ENCODE results near the gene SIK3.

SIK3 gene

DNA sequence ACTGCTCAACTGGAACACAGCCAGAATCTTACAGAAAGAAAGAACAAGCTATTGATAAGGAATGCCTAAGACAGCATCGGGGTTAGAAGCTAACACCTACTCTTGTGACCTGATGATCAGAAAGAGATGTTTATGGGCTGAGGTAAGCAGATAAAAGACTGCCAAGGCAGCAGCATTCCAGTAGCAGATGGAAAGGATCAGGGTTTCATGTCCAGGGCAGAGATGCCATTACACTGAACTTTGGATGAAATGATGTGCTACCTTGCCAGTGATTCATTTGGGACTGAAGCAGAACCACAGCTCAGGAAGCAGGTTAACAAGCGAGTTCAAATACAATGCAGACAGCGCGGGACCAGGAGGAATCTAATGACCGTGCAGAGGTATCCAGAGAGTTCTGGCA is 233.7 kb downstream of the SIK3 start:
- H3K9me3 ChIP-seq: no peaks in the 10 kb centered on the region
- no peak overlapping the region for H3K27ac ChIP-seq
- DNase-seq: no peak
- TF ChIP-seq, protein P1, sequence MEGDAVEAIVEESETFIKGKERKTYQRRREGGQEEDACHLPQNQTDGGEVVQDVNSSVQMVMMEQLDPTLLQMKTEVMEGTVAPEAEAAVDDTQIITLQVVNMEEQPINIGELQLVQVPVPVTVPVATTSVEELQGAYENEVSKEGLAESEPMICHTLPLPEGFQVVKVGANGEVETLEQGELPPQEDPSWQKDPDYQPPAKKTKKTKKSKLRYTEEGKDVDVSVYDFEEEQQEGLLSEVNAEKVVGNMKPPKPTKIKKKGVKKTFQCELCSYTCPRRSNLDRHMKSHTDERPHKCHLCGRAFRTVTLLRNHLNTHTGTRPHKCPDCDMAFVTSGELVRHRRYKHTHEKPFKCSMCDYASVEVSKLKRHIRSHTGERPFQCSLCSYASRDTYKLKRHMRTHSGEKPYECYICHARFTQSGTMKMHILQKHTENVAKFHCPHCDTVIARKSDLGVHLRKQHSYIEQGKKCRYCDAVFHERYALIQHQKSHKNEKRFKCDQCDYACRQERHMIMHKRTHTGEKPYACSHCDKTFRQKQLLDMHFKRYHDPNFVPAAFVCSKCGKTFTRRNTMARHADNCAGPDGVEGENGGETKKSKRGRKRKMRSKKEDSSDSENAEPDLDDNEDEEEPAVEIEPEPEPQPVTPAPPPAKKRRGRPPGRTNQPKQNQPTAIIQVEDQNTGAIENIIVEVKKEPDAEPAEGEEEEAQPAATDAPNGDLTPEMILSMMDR (IDR thresholded peaks at IDR 0.05): no peak
- no peak overlapping the region for H3K4me3 ChIP-seq
- intact Hi-C loops (cut with DNase I; ENCODE audit: low total_unique reads): no loop called here
- H3K4me1 ChIP-seq: no peaks in the 10 kb centered on the region
- peaks cover 72 to 100% (median 92%) of the 10 kb centered on the region in 3 donors for H3K36me3 ChIP-seq
- no peaks in the 10 kb centered on the region for H3K27me3 ChIP-seq

GRCh38 chr11:116862951-116863350 is 235.3 kb downstream of the SIK3 start:
- no peak for DNase-seq
- Histone ChIP-seq H3K27ac (no peak overlapping the region), H3K4me3 (no peak overlapping the region), H3K9me3 (no peaks in the 10 kb centered on the region), H3K4me1 (no peaks in the 10 kb centered on the region), H3K36me3 (peaks cover 78 to 100% (median 96%) of the 10 kb centered on the region in 3 donors), H3K27me3 (no peaks in the 10 kb centered on the region)
- intact Hi-C loops (cut with DNase I; ENCODE audit: low total_unique reads): no loop called here
- TF ChIP-seq, protein P1 (IDR thresholded peaks at IDR 0.05): no peak

DNA sequence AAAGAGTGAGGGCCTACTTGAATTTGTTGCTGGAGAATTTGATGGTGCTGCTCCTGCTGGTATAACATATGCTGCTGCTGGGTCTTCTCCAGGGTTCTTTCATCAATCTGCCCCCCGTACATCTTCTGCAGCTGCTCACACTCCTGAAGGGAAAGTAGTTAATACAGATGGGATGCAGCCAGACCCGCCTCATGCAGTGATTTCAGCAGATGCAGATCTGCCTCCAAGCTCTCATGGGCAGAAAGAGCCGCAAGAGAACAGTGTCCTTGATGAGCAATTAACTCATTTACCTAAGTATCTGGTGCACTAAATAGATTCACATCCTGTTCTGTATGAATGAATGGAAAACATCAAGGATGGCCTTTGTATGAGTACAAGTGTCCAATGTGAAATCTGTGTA is 236.0 kb downstream of the SIK3 start:
- no peaks in the 10 kb centered on the region for H3K4me1 ChIP-seq
- intact Hi-C loops (cut with DNase I; ENCODE audit: low total_unique reads): no loop called here
- H3K36me3 ChIP-seq: peaks cover 78 to 100% (median 95%) of the 10 kb centered on the region in 3 donors
- DNase-seq: no peak
- no peak overlapping the region for H3K27ac ChIP-seq
- H3K4me3 ChIP-seq: no peak overlapping the region
- H3K27me3 ChIP-seq: no peaks in the 10 kb centered on the region
- TF ChIP-seq, protein P1 (IDR thresholded peaks at IDR 0.05): no peak
- no peaks in the 10 kb centered on the region for H3K9me3 ChIP-seq

DNA sequence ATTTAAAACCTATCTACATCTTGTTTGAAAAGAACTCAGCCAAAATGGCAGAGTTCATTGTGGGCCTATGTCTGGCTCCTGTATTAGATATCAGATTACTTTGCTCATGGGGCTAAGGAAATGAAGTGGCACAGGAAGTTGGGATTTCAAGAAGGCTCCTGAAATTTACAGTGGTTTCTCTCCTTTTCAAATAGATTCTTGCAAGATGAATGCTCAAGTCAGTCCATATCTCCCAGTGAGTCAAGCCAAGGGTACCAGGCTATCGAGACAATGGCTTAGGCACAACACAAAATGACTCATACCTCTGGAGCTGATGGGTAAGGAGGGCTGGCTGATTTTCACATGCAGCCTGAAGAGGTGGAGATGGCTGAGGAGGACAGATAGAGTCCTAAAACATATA is 236.7 kb downstream of the SIK3 start:
- TF ChIP-seq, protein P1 (IDR thresholded peaks at IDR 0.05): no peak
- Histone ChIP-seq H3K4me1 (no peaks in the 10 kb centered on the region), H3K9me3 (no peaks in the 10 kb centered on the region), H3K27me3 (no peaks in the 10 kb centered on the region), H3K36me3 (peaks cover 73 to 100% (median 95%) of the 10 kb centered on the region in 3 donors), H3K4me3 (no peak overlapping the region), H3K27ac (no peak overlapping the region)
- intact Hi-C loops (cut with DNase I; ENCODE audit: low total_unique reads): no loop called here
- no peak for DNase-seq

DNA sequence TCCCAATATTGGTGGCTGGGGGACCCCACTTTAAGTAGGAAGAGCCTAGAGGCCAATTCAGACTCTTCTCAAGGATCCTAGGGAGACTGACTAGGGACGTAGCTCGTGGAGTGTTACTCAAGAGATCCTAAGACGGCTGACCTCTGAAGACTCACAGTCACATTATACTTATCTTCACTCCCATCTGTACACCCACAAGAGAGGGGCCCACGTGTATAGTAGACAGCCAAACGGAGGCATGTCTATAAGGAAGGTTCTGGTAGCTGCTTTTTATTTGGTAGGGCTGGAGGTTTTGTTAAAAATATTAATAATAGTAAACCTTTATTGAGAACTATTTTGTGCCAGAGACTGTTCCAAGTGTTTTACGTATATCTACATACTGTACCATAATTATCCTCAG is 237.9 kb downstream of the SIK3 start:
- peaks cover 68 to 99% (median 89%) of the 10 kb centered on the region in 3 donors for H3K36me3 ChIP-seq
- intact Hi-C loops (cut with DNase I; ENCODE audit: low total_unique reads): no loop called here

More for the DNA sequence above, 237.9 kb downstream of the SIK3 start:
- no peaks in the 10 kb centered on the region for H3K27me3 ChIP-seq
- H3K27ac ChIP-seq: no peak overlapping the region
- H3K4me1 ChIP-seq: no peaks in the 10 kb centered on the region
- DNase-seq: no peak
- TF ChIP-seq, protein P1 (IDR thresholded peaks at IDR 0.05): no peak
- no peaks in the 10 kb centered on the region for H3K9me3 ChIP-seq
- H3K4me3 ChIP-seq: no peak overlapping the region
